Measurements from ENCODE around the gene OR2T27. TPM values are rescaled to one million over a fixed set of nuclear protein-coding genes. Genes with fewer than 3 reads are reported as not detected.

The OR2T27 gene
- total and polyA plus RNA-seq, 5 donors = not detected

DNA sequence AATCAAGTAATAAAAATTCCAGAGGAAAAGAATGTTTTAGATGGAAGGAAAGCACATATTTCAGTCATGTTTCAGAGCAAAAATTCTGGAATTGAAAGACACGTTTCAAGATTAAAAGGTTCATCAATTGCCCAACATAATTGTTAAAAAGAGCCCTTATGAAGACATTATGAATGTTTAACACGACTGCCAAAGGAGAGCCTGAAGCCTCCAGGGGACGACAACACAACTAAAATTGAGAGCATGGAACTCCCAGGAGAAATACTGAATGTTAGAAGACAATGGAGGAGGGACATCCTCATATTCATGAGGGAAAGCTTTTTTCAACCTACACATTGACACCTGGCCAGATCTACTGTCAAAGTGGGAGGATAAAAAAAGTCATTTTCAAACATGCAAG lies 36.5 kb downstream of the OR2T27 start:
- DNase-seq (peak; percentile 18 to 79 (median 57)), ATAC-seq (no peak)
- Histone ChIP-seq H3K9me3 (ENCODE audit: control insufficient read depth, low read length) (no peaks in the 10 kb centered on the region), H3K27ac (ENCODE audit: low read length) (no peak overlapping the region), H3K27me3 (ENCODE audit: control insufficient read depth, insufficient read depth) (no peaks in the 10 kb centered on the region), H3K4me1 (ENCODE audit: control insufficient read depth, insufficient read depth, low read length) (no peaks in the 10 kb centered on the region), H3K4me3 (ENCODE audit: low read length) (no peak overlapping the region)
- intact Hi-C loops (cut with DNase I) = no loop called here
- WGBS = 7% methylated on average over 3 of the region's 3 CpGs

DNA sequence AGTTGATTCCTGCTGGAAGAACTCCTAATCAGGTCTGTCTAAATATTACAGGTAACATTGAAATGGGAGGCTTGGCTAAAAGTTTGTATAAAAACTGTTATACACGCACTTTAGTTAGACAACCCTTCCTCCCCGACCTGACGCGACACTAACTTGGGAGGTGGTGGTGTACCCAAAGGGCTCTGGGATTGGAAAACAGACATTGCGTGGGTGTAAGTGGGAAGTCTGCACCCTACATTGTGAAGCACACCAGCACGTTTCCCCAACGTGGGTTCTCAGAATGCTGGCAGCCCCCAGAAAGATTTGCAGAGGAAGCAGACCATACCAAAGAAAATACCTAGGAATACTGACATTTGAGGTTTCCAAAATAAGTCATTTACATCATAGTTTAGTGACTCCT lies 37.2 kb downstream of the OR2T27 start:
- Histone ChIP-seq H3K27me3 (ENCODE audit: control insufficient read depth, insufficient read depth) (no peaks in the 10 kb centered on the region), H3K4me3 (ENCODE audit: low read length) (no peak overlapping the region), H3K4me1 (ENCODE audit: control insufficient read depth, insufficient read depth, low read length) (no peaks in the 10 kb centered on the region), H3K9me3 (ENCODE audit: control insufficient read depth, low read length) (no peaks in the 10 kb centered on the region), H3K27ac (ENCODE audit: low read length) (no peak overlapping the region)
- DNase-seq (no peak), ATAC-seq (no peak)
- WGBS = 68% methylated on average over 7 of the region's 7 CpGs
- intact Hi-C loops (cut with DNase I) = no loop called here

DNA sequence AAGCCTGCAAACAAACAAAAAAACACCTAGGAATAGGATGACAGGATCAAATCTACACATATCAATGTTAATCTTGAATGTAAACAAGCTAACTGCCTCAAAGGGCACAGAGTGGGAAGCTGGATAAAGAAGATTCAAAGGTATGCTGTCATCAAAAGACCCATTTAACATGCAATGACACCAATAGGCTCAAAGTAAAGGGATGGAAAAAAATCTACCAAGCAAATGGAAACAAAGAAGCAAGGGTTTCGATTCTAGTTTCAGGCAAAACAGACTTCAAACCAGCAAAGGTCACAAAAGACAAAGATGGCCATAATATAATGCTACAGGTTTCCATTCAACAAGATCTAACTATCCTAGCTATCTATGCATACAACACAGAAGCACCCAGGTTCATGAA lies 41.6 kb downstream of the OR2T27 start:
- ATAC-seq = no peak

DNA sequence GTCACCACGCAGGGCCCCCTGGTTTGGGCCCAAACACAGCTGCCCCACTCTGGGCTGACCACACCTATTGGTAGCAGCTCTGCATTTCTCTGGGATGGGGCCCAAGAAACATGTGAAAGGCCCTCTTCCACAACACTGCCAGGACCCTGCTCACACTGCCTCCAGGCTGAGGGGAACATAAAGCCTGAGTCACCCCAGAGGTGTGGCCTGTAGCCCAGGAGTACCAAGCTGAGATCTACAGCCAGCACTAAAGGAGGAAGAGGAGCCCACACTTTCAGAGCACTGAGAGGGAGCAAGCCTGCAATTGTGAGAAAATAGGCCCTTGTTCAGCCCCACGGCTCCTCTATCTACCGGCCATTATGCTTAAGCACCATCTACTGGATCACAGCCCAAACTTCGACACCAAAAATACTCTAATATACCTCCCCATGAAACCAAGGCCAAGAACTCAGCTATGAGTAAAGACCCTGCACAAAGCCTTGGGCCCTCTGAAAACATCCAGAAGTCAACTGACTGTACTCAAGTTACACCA lies 43.4 kb downstream of the OR2T27 start:
- DNase-seq (no peak), ATAC-seq (no peak)
- no peaks in the 10 kb centered on the region for H3K9me3 ChIP-seq (ENCODE audit: control insufficient read depth, low read length)
- intact Hi-C loops (cut with DNase I) = no loop called here
- WGBS = 82% methylated on average over 4 of the region's 4 CpGs
- H3K27me3 ChIP-seq (ENCODE audit: control insufficient read depth, insufficient read depth) = no peaks in the 10 kb centered on the region
- no peak overlapping the region for H3K27ac ChIP-seq (ENCODE audit: low read length)
- no peak overlapping the region for H3K4me3 ChIP-seq (ENCODE audit: low read length)
- H3K4me1 ChIP-seq (ENCODE audit: control insufficient read depth, insufficient read depth, low read length) = no peaks in the 10 kb centered on the region

More for the DNA sequence above, 41.6 kb downstream of the OR2T27 start:
- intact Hi-C loops (cut with DNase I) = no loop called here
- DNase-seq = no peak
- no peaks in the 10 kb centered on the region for H3K27me3 ChIP-seq (ENCODE audit: control insufficient read depth, insufficient read depth)
- H3K27ac ChIP-seq (ENCODE audit: low read length) = no peak overlapping the region
- H3K4me3 ChIP-seq (ENCODE audit: low read length) = no peak overlapping the region
- no peaks in the 10 kb centered on the region for H3K4me1 ChIP-seq (ENCODE audit: control insufficient read depth, insufficient read depth, low read length)
- no peaks in the 10 kb centered on the region for H3K9me3 ChIP-seq (ENCODE audit: control insufficient read depth, low read length)
- 60% methylated on average over 1 of the region's 1 CpG for whole genome bisulfite sequencing

DNA sequence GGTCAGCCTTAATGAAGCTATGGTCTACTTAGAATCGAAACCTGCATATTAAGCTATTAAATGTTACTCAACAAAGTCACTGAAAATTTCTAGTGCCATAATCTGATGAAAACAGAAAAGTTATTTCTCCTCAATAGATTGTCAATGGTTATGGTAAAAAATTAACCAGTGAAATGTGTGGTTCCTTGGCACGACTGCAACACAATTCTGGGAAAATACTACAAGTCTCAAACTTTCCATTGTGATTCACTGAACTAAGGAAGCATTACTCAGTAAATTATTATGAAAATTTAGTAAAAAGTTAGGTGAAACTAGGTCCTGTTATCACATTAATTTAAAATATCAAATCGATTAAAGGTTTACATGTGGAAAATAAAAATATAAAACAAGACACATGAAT lies 45.0 kb downstream of the OR2T27 start:
- intact Hi-C loops (cut with DNase I) = no loop called here
- no peak overlapping the region for H3K27ac ChIP-seq (ENCODE audit: low read length)
- H3K27me3 ChIP-seq (ENCODE audit: control insufficient read depth, insufficient read depth) = no peaks in the 10 kb centered on the region
- 43% methylated on average over 3 of the region's 3 CpGs for WGBS
- DNase-seq (no peak), ATAC-seq (no peak)
- H3K4me3 ChIP-seq (ENCODE audit: low read length) = no peak overlapping the region
- H3K9me3 ChIP-seq (ENCODE audit: control insufficient read depth, low read length) = no peaks in the 10 kb centered on the region
- H3K4me1 ChIP-seq (ENCODE audit: control insufficient read depth, insufficient read depth, low read length) = no peaks in the 10 kb centered on the region

Other genes with a start within 250 kb of the OR2T27 start
- gene OR2T2, start 209.9 kb downstream of the OR2T27 start, total RNA-seq = not detected
- not detected for gene OR2T2, start 209.9 kb downstream of the OR2T27 start, polyA plus RNA-seq
- not detected for gene OR2T3, start 182.2 kb downstream of the OR2T27 start, total RNA-seq
- not detected for gene OR2T3, start 182.2 kb downstream of the OR2T27 start, polyA plus RNA-seq
- gene OR2T5, start 166.9 kb downstream of the OR2T27 start, total RNA-seq = not detected
- gene OR2T5, start 166.9 kb downstream of the OR2T27 start, polyA plus RNA-seq = not detected
- not detected for gene OR2G6, start 147.5 kb downstream of the OR2T27 start, total RNA-seq
- gene OR2G6, start 147.5 kb downstream of the OR2T27 start, polyA plus RNA-seq = not detected
- not detected for gene OR2T29, start 92.8 kb downstream of the OR2T27 start, total RNA-seq
- not detected for gene OR2T29, start 92.8 kb downstream of the OR2T27 start, polyA plus RNA-seq
- gene OR2T34, start 80.8 kb downstream of the OR2T27 start, total RNA-seq = not detected
- gene OR2T34, start 80.8 kb downstream of the OR2T27 start, polyA plus RNA-seq = not detected
- not detected for gene OR2T10, start 57.8 kb downstream of the OR2T27 start, total RNA-seq
- gene OR2T10, start 57.8 kb downstream of the OR2T27 start, polyA plus RNA-seq = not detected
- not detected for gene OR2T11, start 20.4 kb downstream of the OR2T27 start, total RNA-seq
- gene OR2T11, start 20.4 kb downstream of the OR2T27 start, polyA plus RNA-seq = not detected
- gene OR2T35, start 10.2 kb downstream of the OR2T27 start, total RNA-seq = not detected
- gene OR2T35, start 10.2 kb downstream of the OR2T27 start, polyA plus RNA-seq = not detected
- gene OR14I1, start 47.2 kb upstream of the OR2T27 start, total RNA-seq = not detected
- not detected for gene OR14I1, start 47.2 kb upstream of the OR2T27 start, polyA plus RNA-seq
- not detected for gene LYPD8, start 100.2 kb upstream of the OR2T27 start, total RNA-seq
- not detected for gene LYPD8, start 100.2 kb upstream of the OR2T27 start, polyA plus RNA-seq
- 10 to 100 TPM; 15.3 to 20.8 (median 18.0) TPM for gene SH3BP5L, start 170.4 kb upstream of the OR2T27 start, total RNA-seq
- 18.0 TPM for gene SH3BP5L, start 170.4 kb upstream of the OR2T27 start, polyA plus RNA-seq
- 10 to 100 TPM; 34.6 to 52.7 (median 40.5) TPM for gene ZNF672, start 182.7 kb upstream of the OR2T27 start, total RNA-seq
- gene ZNF672, start 182.7 kb upstream of the OR2T27 start, polyA plus RNA-seq = 29.3 TPM
- 10 to 100 TPM; 12.8 to 27.2 (median 19.6) TPM for gene ZNF692, start 203.6 kb upstream of the OR2T27 start, total RNA-seq
- gene ZNF692, start 203.6 kb upstream of the OR2T27 start, polyA plus RNA-seq = 24.4 TPM

Measured in right cardiac atrium (tissue), 5 donors.